Spleen (tissue), 7 donors: ENCODE results near the gene TRIO.

Experiments
- POLR2A ChIP-seq, 3 donors: fragments of 450-650 bp; IDR thresholded peaks; one replicate each; pipeline ENCODE4 v1.5.1; 2017; ENCODE audit warnings: antibody characterized with exemption in 3 of 3, mild to moderate bottlenecking in 1 of 3
- TF ChIP-seq, protein P1 (sequence below), 11 experiments: fragments of 200-600 bp in 7 of 11; fragments of 450-650 bp in 4 of 11; sonication (generic) in 4 of 11; IDR thresholded peaks in 8 of 11; conservative IDR thresholded peaks in 3 of 11; 1 replicate in 7 of 11; 2 replicates in 4 of 11; pipeline versions ENCODE4 v1.4.0 to v1.8.0; 2016 to 2021; ENCODE audit warnings: antibody characterized with exemption in 11 of 11, inconsistent platforms in 4 of 11, mild to moderate bottlenecking in 1 of 11
- donor health status: DM: no; HTN: no; CAD: no; lungs with moderate emphysema.
- donor health status: DM: no; HTN: no; CAD: no.
- donor health status: DM: no; HTN: no; CAD: no.

DNA sequence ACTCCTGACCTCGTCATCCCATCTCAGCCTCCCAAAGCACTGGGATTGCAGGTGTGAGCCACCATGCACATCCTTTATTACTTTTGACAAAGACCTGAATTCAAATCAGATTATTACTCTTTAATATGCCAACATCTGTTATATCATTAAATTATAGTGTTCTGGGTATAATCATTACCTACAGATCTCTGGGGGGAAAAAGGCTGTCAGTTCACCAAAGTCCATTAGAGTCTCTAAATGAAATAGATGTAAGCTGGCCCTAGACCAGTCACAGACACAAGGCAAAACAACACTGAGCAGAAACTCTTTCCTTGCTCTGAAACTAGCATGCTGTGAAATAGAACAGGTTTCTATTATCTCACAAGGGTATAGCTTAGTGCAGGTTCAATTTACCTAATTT lies 21.6 kb upstream of the TRIO start:
- TF ChIP-seq, protein P1, sequence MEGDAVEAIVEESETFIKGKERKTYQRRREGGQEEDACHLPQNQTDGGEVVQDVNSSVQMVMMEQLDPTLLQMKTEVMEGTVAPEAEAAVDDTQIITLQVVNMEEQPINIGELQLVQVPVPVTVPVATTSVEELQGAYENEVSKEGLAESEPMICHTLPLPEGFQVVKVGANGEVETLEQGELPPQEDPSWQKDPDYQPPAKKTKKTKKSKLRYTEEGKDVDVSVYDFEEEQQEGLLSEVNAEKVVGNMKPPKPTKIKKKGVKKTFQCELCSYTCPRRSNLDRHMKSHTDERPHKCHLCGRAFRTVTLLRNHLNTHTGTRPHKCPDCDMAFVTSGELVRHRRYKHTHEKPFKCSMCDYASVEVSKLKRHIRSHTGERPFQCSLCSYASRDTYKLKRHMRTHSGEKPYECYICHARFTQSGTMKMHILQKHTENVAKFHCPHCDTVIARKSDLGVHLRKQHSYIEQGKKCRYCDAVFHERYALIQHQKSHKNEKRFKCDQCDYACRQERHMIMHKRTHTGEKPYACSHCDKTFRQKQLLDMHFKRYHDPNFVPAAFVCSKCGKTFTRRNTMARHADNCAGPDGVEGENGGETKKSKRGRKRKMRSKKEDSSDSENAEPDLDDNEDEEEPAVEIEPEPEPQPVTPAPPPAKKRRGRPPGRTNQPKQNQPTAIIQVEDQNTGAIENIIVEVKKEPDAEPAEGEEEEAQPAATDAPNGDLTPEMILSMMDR (IDR thresholded peaks at IDR 0.05 in 8 of 11, conservative IDR thresholded peaks at IDR 0.05 in 3 of 11): no peak
- no peak for TF ChIP-seq POLR2A (IDR thresholded peaks at IDR 0.05)
